B cell (primary cell): ENCODE measurements around the gene EEF1E1. TPM values are rescaled to one million over a fixed set of nuclear protein-coding genes. Genes with fewer than 3 reads are reported as not detected.

Experiments
- ATAC-seq: fragments of 200-7000 bp; cut with Tn5 transposase; one replicate; pipeline ENCODE4 v1.10.0; 2021; ENCODE audit warnings: low read depth, mild to moderate bottlenecking, moderate number of reproducible peaks, moderate library complexity
- CTCF ChIA-PET: fragments of 350-600 bp; sonication (Branson Sonifier 250); formaldehyde crosslinking; loops from one replicate; lab custom pipeline; 2021; ENCODE audit warnings: antibody characterized with exemption, inconsistent platforms; lab: Charles Lee
- POLR2A ChIA-PET: fragments of 350-600 bp; sonication (Branson Sonifier 250); formaldehyde crosslinking; loops from one replicate; lab custom pipeline; 2021; ENCODE audit warnings: antibody characterized with exemption; lab: Charles Lee
- DNase-seq: peaks from one replicate; pipeline ENCODE4 v3.0.0; 2013
- H2AFZ ChIP-seq: 2 replicates; pipeline ENCODE4 v1.6.1; 2012; ENCODE audit warnings: mild to moderate bottlenecking, low read depth, low read length; ENCODE audit not compliant: insufficient read depth, poor library complexity, severe bottlenecking
- H3K27ac ChIP-seq, 2 donors: 1 replicate in 1 of 2; 2 replicates in 1 of 2; pipeline ENCODE4 v1.5.1; 2012 to 2013; ENCODE audit warnings: low read length in 2 of 2, mild to moderate bottlenecking in 2 of 2, moderate library complexity in 1 of 2
- H3K27me3 ChIP-seq, 4 experiments: fragments of 200-600 bp in 1 of 4; sonication (generic) in 1 of 4; replicated peaks in 1 of 4; 1 replicate in 2 of 4; 2 replicates in 2 of 4; pipeline versions ENCODE4 v1.6.1 to v1.7.0; 2013 to 2016; ENCODE audit warnings: low read length in 3 of 4, mild to moderate bottlenecking in 2 of 4, mixed read lengths in 1 of 4, moderate library complexity in 1 of 4; ENCODE audit not compliant: insufficient read depth in 4 of 4, control insufficient read depth in 3 of 4; ENCODE audit errors: control extremely low read depth in 1 of 4
- H3K36me3 ChIP-seq, 2 experiments: replicated peaks in 1 of 2; 1 replicate in 1 of 2; 2 replicates in 1 of 2; pipeline versions ENCODE4 v1.6.1 to v1.7.1; 2013; ENCODE audit warnings: low read length in 1 of 2; ENCODE audit not compliant: insufficient read depth in 2 of 2, control insufficient read depth in 1 of 2; ENCODE audit errors: control extremely low read depth in 1 of 2, extremely low read depth in 1 of 2
- H3K4me1 ChIP-seq, 2 donors: fragments of 200-600 bp in 1 of 2; sonication (generic) in 1 of 2; 1 replicate in 1 of 2; 2 replicates in 1 of 2; pipeline versions ENCODE4 v1.5.1 to v1.6.1; 2013 to 2017; ENCODE audit warnings: low read length in 2 of 2; ENCODE audit not compliant: control insufficient read depth in 2 of 2, insufficient read depth in 2 of 2
- H3K4me2 ChIP-seq: replicated peaks from 2 replicates; pipeline ENCODE3; 2012; ENCODE audit warnings: mild to moderate bottlenecking, low read depth, low read length; ENCODE audit not compliant: poor library complexity, severe bottlenecking
- H3K4me3 ChIP-seq, 5 experiments: fragments of 200-600 bp in 1 of 5; sonication (generic) in 1 of 5; 1 replicate in 3 of 5; 2 replicates in 2 of 5; pipeline versions ENCODE4 v1.5.1 to v1.7.0; 2011 to 2016; ENCODE audit warnings: low read length in 4 of 5, mild to moderate bottlenecking in 4 of 5, low read depth in 2 of 5, control low read depth in 1 of 5, moderate library complexity in 1 of 5; ENCODE audit not compliant: insufficient read depth in 1 of 5; ENCODE audit errors: control extremely low read depth in 1 of 5, extremely low read depth in 1 of 5
- H3K79me2 ChIP-seq: fragments of 200-600 bp; sonication (generic); one replicate; pipeline ENCODE4 v1.6.0; 2016; ENCODE audit warnings: low read length; ENCODE audit not compliant: control insufficient read depth, insufficient read depth
- H3K9ac ChIP-seq: fragments of 200-600 bp; sonication (generic); 2 replicates; pipeline ENCODE4 v1.6.1; 2017; ENCODE audit warnings: mild to moderate bottlenecking, low read length, moderate library complexity
- H3K9me3 ChIP-seq, 3 donors: one replicate each; pipeline versions ENCODE4 v1.6.1 to v1.7.1; 2013; ENCODE audit warnings: low read length in 2 of 3; ENCODE audit not compliant: control insufficient read depth in 2 of 3, insufficient read depth in 1 of 3; ENCODE audit errors: control extremely low read depth in 1 of 3
- H4K20me1 ChIP-seq: 2 replicates; pipeline ENCODE4 v1.6.0; 2012; ENCODE audit warnings: mild to moderate bottlenecking, low read length; ENCODE audit not compliant: insufficient read depth, control insufficient read depth, poor library complexity, severe bottlenecking
- H3K27ac Mint-ChIP-seq: one replicate; pipeline ENCODE4 v1.8.0; 2021; ENCODE audit warnings: mixed read lengths
- H3K27me3 Mint-ChIP-seq: one replicate; pipeline ENCODE4 v1.8.0; 2021; ENCODE audit warnings: mixed read lengths
- H3K4me1 Mint-ChIP-seq: one replicate; pipeline ENCODE4 v1.8.0; 2021; ENCODE audit warnings: mixed read lengths
- H3K4me3 Mint-ChIP-seq: one replicate; pipeline ENCODE4 v1.8.0; 2021; ENCODE audit warnings: mixed read lengths
- H3K9me3 Mint-ChIP-seq: one replicate; pipeline ENCODE4 v1.8.0; 2022; ENCODE audit warnings: mixed read lengths; ENCODE audit not compliant: insufficient read depth
- CTCF ChIP-seq: fragments of 200-600 bp; IDR thresholded peaks from one replicate; pipeline ENCODE4 v1.8.0; 2022; ENCODE audit warnings: antibody characterized with exemption, mild to moderate bottlenecking
- EZH2 ChIP-seq: IDR thresholded peaks from 2 replicates; pipeline ENCODE4 v1.6.1; 2012; ENCODE audit warnings: borderline replicate concordance, low read depth, mild to moderate bottlenecking, moderate library complexity, low read length; ENCODE audit not compliant: insufficient read depth, poor library complexity, severe bottlenecking
- WGBS: methylation state at CpG from one replicate; pipeline ENCODE4 v1.1.5; 2013; ENCODE audit warnings: missing lambda C conversion rate; ENCODE audit not compliant: insufficient coverage; 5-methylcytosine and 5-hydroxymethylcytosine counted together
- intact Hi-C: fragments of 100-400 bp; cut with micrococcal nuclease; formaldehyde crosslinking; loops from one replicate; pipeline ENCODE4 v1.10.0; 2022
- polyA plus RNA-seq: library from polyadenylated mRNA; depleted of rRNA; stranded (reverse); fragments of >200 nt; gene quantifications from 2 replicates; pipeline ENCODE4 v1.2.3, GENCODE V29; 2012
- total RNA-seq, 2 donors: library from RNA; stranded (reverse); fragments of 120-200 nt in 1 of 2; gene quantifications; 1 replicate in 1 of 2; 2 replicates in 1 of 2; pipeline versions ENCODE4 v1.2.3 to v1.2.4, GENCODE V29; 2013 to 2022

The EEF1E1 gene
- total and polyA plus RNA-seq, 2 donors (not counting 1 experiment from before 2014, with no cell fraction given), result 20.1 to 23.1 TPM

DNA sequence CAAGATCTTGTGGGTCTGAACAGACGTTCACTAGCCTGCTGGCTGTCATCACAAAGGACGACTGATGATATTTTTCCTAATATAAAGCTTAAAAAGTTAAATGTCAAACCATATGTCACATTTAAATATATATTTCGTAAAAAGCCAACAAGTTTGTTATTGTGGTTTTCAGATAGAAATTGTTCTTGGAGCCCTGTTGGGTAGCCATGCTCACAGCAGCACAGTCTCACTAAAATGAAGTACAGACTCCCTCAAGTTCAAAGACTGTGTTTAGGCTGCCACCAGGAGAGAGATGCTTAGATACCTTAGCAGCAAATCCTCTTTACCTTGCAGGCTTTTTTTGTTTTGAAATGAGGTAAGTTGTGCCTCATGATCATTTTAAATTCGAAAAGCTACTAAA lies 17.8 kb downstream of the EEF1E1 start:
- H3K27ac ChIP-seq, result no peak overlapping the region
- peaks cover 5% of the 10 kb centered on the region for H3K79me2 ChIP-seq
- no peaks in the 10 kb centered on the region for H3K4me1 Mint-ChIP-seq
- no peaks in the 10 kb centered on the region for H3K4me1 ChIP-seq
- no peak for TF ChIP-seq CTCF
- TF ChIP-seq EZH2, result no peak
- H2AFZ ChIP-seq, result no peak overlapping the region
- no peaks in the 10 kb centered on the region for H3K27me3 Mint-ChIP-seq
- H3K36me3 ChIP-seq, result peaks cover 11 to 47% of the 10 kb centered on the region in 2 experiments
- H3K9ac ChIP-seq, result no peak overlapping the region
- peaks cover 5% of the 10 kb centered on the region for H3K9me3 Mint-ChIP-seq
- CTCF ChIA-PET, result no interaction called here
- no peaks in the 10 kb centered on the region for H3K27me3 ChIP-seq
- POLR2A ChIA-PET, result no interaction called here
- H3K9me3 ChIP-seq, result peaks cover 0 to 5% (median 0%) of the 10 kb centered on the region in 3 donors
- intact Hi-C loops, result no loop called here
- no peak overlapping the region for H3K4me3 ChIP-seq
- no peak overlapping the region for H3K4me3 Mint-ChIP-seq
- DNase-seq (no peak), ATAC-seq (no peak)
- no peak overlapping the region for H3K27ac Mint-ChIP-seq
- no peak overlapping the region for H3K4me2 ChIP-seq
- no peaks in the 10 kb centered on the region for H4K20me1 ChIP-seq
- no CpG with 5 or more reads among the region's 4 CpGs for WGBS

- Histone ChIP-seq H3K27ac (no peak overlapping the region), H3K36me3 (peaks cover 2 to 33% of the 10 kb centered on the region in 2 experiments)
- H3K9me3 Mint-ChIP-seq, result peaks cover 3% of the 10 kb centered on the region
These were observed 19.1 kb downstream of the EEF1E1 start for GRCh38 chr6:8082954-8083858.

More at GRCh38 chr6:8082954-8083858, 19.1 kb downstream of the EEF1E1 start:
- Mint-ChIP-seq H3K4me3 (no peak overlapping the region), H3K27me3 (no peaks in the 10 kb centered on the region), H3K27ac (no peak overlapping the region), H3K4me1 (no peaks in the 10 kb centered on the region)
- ATAC-seq, result no peak
- H4K20me1 ChIP-seq, result no peaks in the 10 kb centered on the region
- H3K4me2 ChIP-seq, result no peak overlapping the region
- ChIA-PET POLR2A (no interaction called here), CTCF (no interaction called here)
- no peak overlapping the region for H3K4me3 ChIP-seq
- TF ChIP-seq EZH2, result no peak
- no peak for TF ChIP-seq CTCF
- no peak for DNase-seq
- intact Hi-C loops, result no loop called here
- no peaks in the 10 kb centered on the region for H3K9me3 ChIP-seq
- H2AFZ ChIP-seq, result no peak overlapping the region
- no peak overlapping the region for H3K9ac ChIP-seq
- 90% methylated on average over 6 of the region's 11 CpGs for WGBS
- H3K79me2 ChIP-seq, result peaks cover 4% of the 10 kb centered on the region
- no peaks in the 10 kb centered on the region for H3K27me3 ChIP-seq
- no peaks in the 10 kb centered on the region for H3K4me1 ChIP-seq
